T-helper 1 cell (primary cell): ENCODE data around the gene PTPN14.

Experiments used
- DNase-seq, 5 donors: peaks; one replicate each; pipeline ENCODE4 v3.0.0-alpha.2; 2012 to 2020

The PTPN14 gene

DNA sequence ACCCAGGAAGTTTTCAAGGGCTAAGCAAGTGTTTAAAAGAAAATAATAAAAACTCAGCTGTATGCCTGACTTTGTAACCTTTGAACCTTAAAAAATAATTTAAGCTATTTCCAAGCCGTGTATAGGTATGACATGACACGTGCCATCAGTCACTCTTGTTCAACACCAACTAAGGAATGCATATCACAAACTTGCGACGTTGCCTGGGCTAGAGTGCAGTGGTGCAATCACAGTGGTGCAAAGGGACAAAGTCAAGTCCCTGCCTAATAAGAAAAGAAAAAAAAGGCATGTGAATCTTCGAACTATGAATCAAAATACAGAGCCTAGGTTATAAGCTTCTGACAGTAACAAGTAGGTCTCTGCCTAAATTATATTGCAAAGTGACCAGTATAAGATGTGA is 191.3 kb downstream of the PTPN14 start:
- no peak for DNase-seq

- DNase-seq: no peak
These were observed 196.8 kb downstream of the PTPN14 start for GRCh38 chr1:214354440-214355148.

DNA sequence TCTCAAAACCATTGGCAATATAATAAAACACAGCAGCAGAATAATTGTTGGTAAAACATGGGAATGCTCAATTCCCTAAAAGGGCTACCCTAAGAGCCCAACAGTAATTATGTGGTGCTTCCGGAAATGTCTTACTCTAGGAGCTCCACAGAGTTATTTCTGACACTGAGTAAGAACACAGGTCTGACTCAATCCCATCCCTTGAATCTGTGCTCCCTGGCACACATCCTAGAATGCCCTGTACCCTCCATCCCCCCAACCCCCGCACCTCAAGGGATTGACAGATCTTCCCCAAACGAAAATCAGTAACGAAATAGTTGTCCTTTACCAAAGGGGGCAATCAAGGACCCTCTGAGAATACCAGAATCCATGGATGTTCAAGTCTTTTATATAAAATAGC is 198.6 kb downstream of the PTPN14 start:
- DNase-seq: no peak

DNA sequence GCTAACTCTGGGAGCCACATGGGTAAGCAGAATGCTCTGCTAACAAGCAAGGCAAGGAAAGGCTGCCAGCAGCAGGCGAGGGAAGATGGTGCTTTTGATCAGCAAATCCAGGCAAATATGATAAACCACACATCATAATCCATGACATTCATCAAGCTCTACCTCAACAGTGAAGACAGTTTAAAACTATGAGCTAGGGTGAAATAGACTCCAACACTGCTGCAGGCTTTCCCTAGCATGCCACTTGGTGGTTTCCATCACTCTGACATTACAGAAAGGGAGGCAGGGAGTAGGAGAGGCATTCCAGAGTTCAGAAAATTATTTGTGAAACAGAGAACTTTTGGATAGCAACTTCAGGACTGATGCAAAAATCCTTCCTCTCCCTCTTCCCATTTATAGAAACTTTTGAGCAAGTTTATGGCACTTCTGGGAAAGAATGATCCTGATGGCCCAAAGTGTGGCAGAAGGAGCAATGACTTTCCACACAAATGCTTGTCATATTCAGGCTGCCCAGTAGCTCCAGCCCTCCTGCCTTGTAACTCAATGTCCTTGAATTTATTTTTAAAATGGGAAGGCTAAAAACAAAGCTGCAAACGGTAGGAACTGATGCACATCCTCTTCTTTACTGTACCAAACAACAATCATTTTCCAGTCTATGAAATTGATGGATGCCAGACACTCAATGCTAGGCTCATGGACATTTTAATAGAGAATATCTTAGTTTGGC is 199.7 kb downstream of the PTPN14 start:
- no peak for DNase-seq

GRCh38 chr1:214349781-214350180 is 201.6 kb downstream of the PTPN14 start:
- DNase-seq: no peak

DNA sequence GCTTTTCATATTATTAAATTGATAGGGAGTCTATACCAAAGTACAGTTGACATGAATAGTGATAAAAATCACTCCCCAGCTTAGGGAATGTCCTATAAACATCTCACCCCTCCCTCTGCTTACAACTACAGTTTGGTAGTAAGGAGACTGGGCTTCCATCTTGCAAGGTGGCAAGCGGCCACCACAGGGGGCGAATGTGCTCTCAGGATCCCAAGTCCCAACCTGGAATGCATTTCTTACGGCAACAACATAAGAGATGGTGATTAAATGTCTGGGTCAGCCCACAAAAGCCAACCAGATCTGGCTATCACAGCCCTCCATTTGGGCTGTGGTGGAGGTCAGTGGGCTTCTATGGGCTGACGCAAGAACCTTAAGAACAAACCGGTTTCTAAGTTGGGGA is 202.4 kb downstream of the PTPN14 start:
- no peak for DNase-seq

DNA sequence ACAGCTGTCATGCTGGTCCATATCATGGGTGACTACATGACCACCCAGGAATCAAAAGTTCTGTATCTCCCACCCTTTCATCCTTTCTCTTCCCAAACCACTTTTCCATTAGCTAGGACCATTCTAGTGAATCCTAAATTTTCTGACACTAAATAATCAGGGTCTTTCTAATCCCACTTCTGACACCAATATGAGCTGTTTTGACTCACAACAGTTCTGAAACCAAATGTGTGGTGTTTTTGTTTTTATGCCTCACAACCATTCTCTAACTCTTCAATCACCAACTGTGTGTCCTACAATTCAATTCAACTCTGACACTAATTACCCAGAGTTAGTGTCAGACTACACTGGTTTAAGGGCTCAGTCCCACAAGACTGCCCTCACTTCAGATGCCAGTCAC is 206.5 kb downstream of the PTPN14 start:
- no peak for DNase-seq

GRCh38 chr1:214342525-214342924 is 208.9 kb downstream of the PTPN14 start:
- no peak for DNase-seq

- DNase-seq: no peak
These were observed 209.5 kb downstream of the PTPN14 start for GRCh38 chr1:214341932-214342331.

GRCh38 chr1:214341459-214341858 is 209.9 kb downstream of the PTPN14 start:
- DNase-seq: no peak

DNA sequence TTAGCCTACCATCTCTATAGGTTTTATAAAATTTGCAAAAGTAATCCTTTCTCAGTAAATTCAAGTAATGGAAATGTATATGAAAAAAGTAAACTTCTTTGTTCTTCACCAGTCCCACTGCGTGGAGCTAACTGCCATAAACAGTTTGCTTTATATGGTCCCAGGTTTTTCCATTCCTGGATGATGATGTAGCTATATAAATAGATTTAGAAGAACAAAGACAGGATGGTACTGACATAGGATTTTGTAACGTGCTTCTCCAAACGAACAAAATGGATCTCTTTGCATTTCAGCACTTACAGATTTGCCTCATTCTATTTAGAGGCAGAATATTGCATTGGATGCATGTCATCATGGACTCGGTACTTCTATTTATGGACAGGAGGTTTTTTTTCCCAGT is 213.2 kb downstream of the PTPN14 start:
- no peak for DNase-seq

DNA sequence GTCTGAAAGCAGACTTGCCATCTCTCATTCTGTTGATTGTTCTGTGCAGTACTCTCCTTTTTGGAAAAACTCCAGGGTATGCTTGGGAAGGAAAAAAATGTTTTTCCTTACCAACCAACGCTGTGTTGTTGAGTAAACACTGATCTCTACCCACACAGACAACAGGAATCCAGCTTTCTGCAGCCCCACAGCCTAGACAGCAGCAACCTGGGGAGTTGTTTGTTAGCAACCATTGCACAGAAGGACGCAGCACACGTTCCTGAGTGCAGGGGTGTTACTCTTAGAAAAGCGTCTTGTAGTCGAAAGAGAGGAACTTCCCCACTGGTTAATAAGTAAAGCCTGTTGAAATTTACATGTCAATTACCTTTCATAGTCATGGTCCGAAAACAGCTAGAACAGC is 213.9 kb downstream of the PTPN14 start:
- DNase-seq: no peak

GRCh38 chr1:214337015-214337414 is 214.4 kb downstream of the PTPN14 start:
- no peak for DNase-seq

DNA sequence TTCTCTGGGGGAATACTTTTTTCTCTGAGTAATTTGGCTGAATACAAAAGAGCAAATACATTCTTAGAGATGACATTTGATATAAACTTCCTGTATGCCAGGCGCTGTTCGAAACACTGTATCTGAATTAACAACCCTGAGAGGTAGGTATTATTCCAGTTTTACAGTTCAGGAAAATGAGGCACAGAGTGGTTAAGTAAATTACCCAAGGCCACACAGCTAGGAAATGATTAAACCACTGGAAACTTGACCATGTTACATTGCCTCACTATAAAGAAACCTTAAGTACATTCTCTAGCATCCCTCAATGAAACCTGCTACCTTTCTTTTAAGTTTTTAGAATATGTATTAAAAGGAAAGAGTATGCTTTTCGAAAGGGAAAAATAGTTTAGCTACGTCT is 215.8 kb downstream of the PTPN14 start:
- no peak for DNase-seq

GRCh38 chr1:214332946-214333798 is 218.2 kb downstream of the PTPN14 start:
- DNase-seq: peak in 2 of 5 donors; percentile 16 to 38

DNA sequence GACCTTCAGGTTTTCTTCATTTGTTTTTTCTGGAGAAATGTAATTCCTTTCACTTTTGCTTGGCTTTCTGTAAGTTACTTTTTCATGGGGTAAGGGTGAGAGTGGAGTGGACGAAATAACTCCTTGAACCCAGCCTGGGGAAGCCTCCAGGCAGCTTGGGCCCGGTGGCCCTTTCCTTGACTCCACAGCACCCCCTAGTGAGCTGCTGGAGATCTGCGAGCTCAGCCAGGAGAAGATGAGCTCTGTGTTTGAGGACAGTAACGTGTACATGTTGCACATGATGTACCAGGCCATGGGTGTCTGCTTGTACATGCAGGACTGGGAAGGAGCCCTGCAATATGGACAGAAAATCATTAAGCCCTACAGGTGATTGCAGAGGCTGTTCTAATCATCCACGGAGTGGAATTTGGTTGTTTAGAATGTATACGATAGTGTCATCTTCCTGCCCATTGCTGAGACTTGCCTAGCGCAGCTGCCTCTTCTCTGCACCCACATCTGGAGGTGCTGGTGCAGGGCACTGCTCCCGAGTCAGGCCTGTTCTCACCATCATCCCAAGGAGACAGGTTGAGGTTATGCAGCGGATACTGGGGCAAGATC is 219.5 kb downstream of the PTPN14 start:
- peak in 4 of 5 donors; percentile 26 to 52 (median 32) for DNase-seq

GRCh38 chr1:214331180-214331579 is 220.2 kb downstream of the PTPN14 start:
- DNase-seq: no peak

GRCh38 chr1:214330715-214331114 is 220.7 kb downstream of the PTPN14 start:
- DNase-seq: no peak

DNA sequence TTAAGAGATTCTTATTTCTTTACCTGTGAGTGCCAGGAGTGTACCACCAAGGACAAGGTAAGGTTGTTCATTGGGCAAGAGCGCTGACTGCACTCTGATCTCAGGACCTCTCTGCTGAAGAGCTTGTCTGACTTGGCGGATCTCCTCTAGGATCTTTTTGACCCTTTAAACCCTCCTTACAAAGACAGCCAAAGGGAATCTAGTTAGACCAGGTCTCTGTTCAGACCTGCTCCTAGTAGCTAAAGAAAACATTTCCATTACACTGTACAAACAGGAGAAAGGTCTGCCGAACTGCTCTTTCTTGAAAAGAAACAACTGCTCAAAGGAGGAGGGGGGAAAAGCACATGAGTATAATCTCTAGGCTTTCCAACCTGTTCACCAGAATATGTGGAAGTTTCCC is 221.2 kb downstream of the PTPN14 start:
- no peak for DNase-seq

GRCh38 chr1:214329470-214330220 is 221.8 kb downstream of the PTPN14 start:
- no peak for DNase-seq

- peak; percentile 42 to 73 (median 63) for DNase-seq
These were observed 222.5 kb downstream of the PTPN14 start for GRCh38 chr1:214328770-214329469.

GRCh38 chr1:214327514-214327913 is 223.9 kb downstream of the PTPN14 start:
- DNase-seq: no peak
